Activated CD8-positive, alpha-beta T cell treated with anti-CD3 and anti-CD28 coated beads for 36 hours (primary cell): ENCODE data around the gene CASP2. TPM values are rescaled to one million over a fixed set of nuclear protein-coding genes. Genes with fewer than 3 reads are reported as not detected.

Experiments
- ATAC-seq: fragments of 200-7000 bp; cut with Tn5 transposase; one replicate; pipeline ENCODE4 v1.10.0; 2021; ENCODE audit warnings: mild to moderate bottlenecking, moderate library complexity
- CTCF ChIA-PET: fragments of 350-600 bp; sonication (Branson Sonifier 250); formaldehyde crosslinking; loops from one replicate; lab custom pipeline; 2021; ENCODE audit warnings: antibody characterized with exemption; lab: Charles Lee
- POLR2A ChIA-PET: fragments of 350-600 bp; sonication (Branson Sonifier 250); formaldehyde crosslinking; loops from one replicate; lab custom pipeline; 2021; ENCODE audit warnings: antibody characterized with exemption; lab: Charles Lee
- DNase-seq: peaks from one replicate; pipeline ENCODE4 v3.0.0-alpha.2; 2020
- H3K27ac Mint-ChIP-seq: one replicate; pipeline ENCODE4 v1.8.0; 2021; ENCODE audit warnings: mild to moderate bottlenecking, mixed read lengths
- H3K27me3 Mint-ChIP-seq: one replicate; pipeline ENCODE4 v1.8.0; 2021; ENCODE audit warnings: mixed read lengths
- H3K36me3 Mint-ChIP-seq: one replicate; pipeline ENCODE4 v1.8.0; 2021; ENCODE audit warnings: low read depth, mixed read lengths
- H3K4me1 Mint-ChIP-seq: one replicate; pipeline ENCODE4 v1.8.0; 2021; ENCODE audit warnings: low read depth, mixed read lengths
- H3K4me3 Mint-ChIP-seq: one replicate; pipeline ENCODE4 v1.8.0; 2021; ENCODE audit warnings: mild to moderate bottlenecking, moderate library complexity, mixed read lengths
- H3K9me3 Mint-ChIP-seq: one replicate; pipeline ENCODE4 v1.8.0; 2021; ENCODE audit warnings: mixed read lengths
- intact Hi-C: fragments of 100-400 bp; cut with micrococcal nuclease; formaldehyde crosslinking; loops from one replicate; pipeline ENCODE4 v1.10.0; 2022
- total RNA-seq, 2 experiments: library from RNA; stranded (reverse); gene quantifications; one replicate each; pipeline ENCODE4 v1.2.3, GENCODE V29; 2021
- TF ChIP-seq, protein P1 (sequence below): fragments of 200-600 bp; IDR thresholded peaks from one replicate; pipeline ENCODE4 v1.8.0; 2022; ENCODE audit warnings: antibody characterized with exemption, mild to moderate bottlenecking

CASP2 gene
- total RNA-seq, 2 experiments from 2014 or later = 79.6 to 80.9 TPM

DNA sequence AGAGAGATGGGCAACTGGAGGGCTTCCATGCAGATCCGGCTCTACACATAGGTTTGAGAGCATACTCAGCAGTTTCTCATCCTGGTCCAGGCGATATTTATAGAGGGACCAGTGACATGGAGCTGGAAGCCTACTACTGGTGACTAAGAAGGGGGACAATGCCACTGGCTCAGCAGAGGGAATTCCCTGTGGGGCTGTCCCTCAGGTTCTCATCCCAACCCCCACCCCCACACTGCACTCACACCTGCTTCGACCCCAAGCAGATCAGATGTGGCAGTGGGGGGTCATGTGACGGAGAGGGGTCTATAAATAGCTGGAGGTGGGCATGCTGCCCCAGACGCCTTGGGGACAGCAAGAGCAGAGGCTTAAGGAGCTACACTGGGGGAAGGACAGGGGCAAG, 27.6 kb downstream of the CASP2 start, which contains the start of gene CLCN1:
CLCN1 (plus strand) TSS at position 336 of the 400 bp plus-strand sequence. CDS start 102 bp downstream, outside the sequence.
- ChIA-PET POLR2A (no interaction called here), CTCF (interaction anchor here (0.6 to 1.3 kb wide), 3 partner anchors 11 to 101 kb away, joined by 3 to 5 read pairs (median 4); no protein-coding TSS in a partner anchor)
- Mint-ChIP-seq H3K4me3 (no peak within 1 kb of the TSS), H3K27me3 (no peaks in the 10 kb centered on the region), H3K4me1 (peaks cover 2% of the 10 kb centered on the region), H3K9me3 (no peaks in the 10 kb centered on the region), H3K27ac (no peak within 1 kb of the TSS), H3K36me3 (no peaks in the 10 kb centered on the region)
- intact Hi-C loops = no loop called here
- TF ChIP-seq, protein P1, sequence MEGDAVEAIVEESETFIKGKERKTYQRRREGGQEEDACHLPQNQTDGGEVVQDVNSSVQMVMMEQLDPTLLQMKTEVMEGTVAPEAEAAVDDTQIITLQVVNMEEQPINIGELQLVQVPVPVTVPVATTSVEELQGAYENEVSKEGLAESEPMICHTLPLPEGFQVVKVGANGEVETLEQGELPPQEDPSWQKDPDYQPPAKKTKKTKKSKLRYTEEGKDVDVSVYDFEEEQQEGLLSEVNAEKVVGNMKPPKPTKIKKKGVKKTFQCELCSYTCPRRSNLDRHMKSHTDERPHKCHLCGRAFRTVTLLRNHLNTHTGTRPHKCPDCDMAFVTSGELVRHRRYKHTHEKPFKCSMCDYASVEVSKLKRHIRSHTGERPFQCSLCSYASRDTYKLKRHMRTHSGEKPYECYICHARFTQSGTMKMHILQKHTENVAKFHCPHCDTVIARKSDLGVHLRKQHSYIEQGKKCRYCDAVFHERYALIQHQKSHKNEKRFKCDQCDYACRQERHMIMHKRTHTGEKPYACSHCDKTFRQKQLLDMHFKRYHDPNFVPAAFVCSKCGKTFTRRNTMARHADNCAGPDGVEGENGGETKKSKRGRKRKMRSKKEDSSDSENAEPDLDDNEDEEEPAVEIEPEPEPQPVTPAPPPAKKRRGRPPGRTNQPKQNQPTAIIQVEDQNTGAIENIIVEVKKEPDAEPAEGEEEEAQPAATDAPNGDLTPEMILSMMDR = no peak
- ATAC-seq (no peak), DNase-seq (no peak)

- no peak for ATAC-seq
- POLR2A ChIA-PET = interaction anchor here (1.4 kb wide), 1 partner anchor 10 kb away, joined by 3 read pairs; no protein-coding TSS in a partner anchor
Measured at GRCh38 chr7:143316492-143316891, 28.3 kb downstream of the CASP2 start.

DNA sequence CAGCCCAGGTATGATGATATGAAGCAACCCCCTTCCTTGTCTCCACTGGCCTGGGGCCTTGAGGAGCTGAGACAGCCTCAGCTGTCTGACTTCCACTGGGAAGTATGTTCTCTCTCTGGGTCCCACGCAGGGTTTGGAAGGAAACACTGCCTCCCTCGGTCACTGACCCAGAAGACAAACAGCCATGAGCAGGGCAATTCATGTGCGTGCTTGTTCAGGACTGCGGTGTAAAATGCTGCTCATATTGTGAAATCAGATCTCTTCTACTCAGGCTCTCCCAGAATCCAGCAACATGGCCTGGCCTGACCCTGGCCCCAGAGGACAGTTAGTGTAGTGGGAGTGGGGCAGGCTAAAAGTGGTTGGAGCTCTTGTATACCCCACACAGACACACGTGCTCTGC, 30.5 kb downstream of the CASP2 start:
- H3K9me3 Mint-ChIP-seq = no peaks in the 10 kb centered on the region
- no peak overlapping the region for H3K4me3 Mint-ChIP-seq
- no peaks in the 10 kb centered on the region for H3K27me3 Mint-ChIP-seq
- no peak for ATAC-seq
- no peak for DNase-seq
- ChIA-PET CTCF (interaction anchor here (1.1 to 1.5 kb wide), 2 partner anchors 13 to 78 kb away, joined by 3 read pairs; no protein-coding TSS in a partner anchor), POLR2A (no interaction called here)
- intact Hi-C loops = no loop called here
- H3K36me3 Mint-ChIP-seq = no peaks in the 10 kb centered on the region
- TF ChIP-seq, protein P1 = no peak
- no peaks in the 10 kb centered on the region for H3K4me1 Mint-ChIP-seq
- no peak overlapping the region for H3K27ac Mint-ChIP-seq

More at GRCh38 chr7:143316492-143316891, 28.3 kb downstream of the CASP2 start:
- no peak for DNase-seq
- Mint-ChIP-seq H3K4me1 (no peaks in the 10 kb centered on the region), H3K36me3 (no peaks in the 10 kb centered on the region), H3K4me3 (no peak overlapping the region), H3K27me3 (no peaks in the 10 kb centered on the region), H3K9me3 (no peaks in the 10 kb centered on the region), H3K27ac (no peak overlapping the region)
- intact Hi-C loops = no loop called here
- CTCF ChIA-PET = interaction anchor here (0.6 to 0.9 kb wide), 2 partner anchors 10 to 100 kb away, joined by 3 to 5 read pairs; no protein-coding TSS in a partner anchor
- TF ChIP-seq, protein P1 = no peak

GRCh38 chr7:143320620-143321019, 32.5 kb downstream of the CASP2 start:
- intact Hi-C loops = no loop called here
- Mint-ChIP-seq H3K4me1 (peaks cover 7% of the 10 kb centered on the region), H3K9me3 (no peaks in the 10 kb centered on the region), H3K27ac (no peak overlapping the region), H3K36me3 (no peaks in the 10 kb centered on the region), H3K27me3 (no peaks in the 10 kb centered on the region), H3K4me3 (no peak overlapping the region)
- ATAC-seq = no peak
- ChIA-PET POLR2A (no interaction called here), CTCF (interaction anchor here (1.6 kb wide), 1 partner anchor 25 kb away, joined by 4 read pairs; no protein-coding TSS in a partner anchor)
- DNase-seq = no peak
- TF ChIP-seq, protein P1 = no peak

DNA sequence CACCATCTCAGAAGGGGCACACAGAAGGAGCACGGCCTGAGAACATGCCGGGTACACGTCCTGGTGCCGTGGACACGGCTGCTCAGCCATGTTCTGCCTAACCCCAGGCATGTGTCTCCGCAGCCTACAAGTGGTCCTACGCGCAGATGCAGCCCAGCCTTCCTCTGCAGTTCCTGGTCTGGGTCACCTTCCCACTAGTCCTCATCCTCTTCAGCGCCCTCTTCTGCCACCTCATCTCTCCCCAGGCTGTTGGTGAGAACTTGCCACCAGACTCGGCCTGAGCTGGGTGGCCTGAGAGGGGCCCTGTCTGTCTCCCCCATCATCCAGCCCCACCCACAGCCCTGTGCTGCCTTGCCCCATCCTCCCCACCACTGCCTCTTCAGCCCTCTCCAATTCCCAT, 33.1 kb downstream of the CASP2 start:
- Mint-ChIP-seq H3K4me1 (peaks cover 8% of the 10 kb centered on the region), H3K4me3 (no peak overlapping the region), H3K27ac (no peak overlapping the region), H3K9me3 (no peaks in the 10 kb centered on the region), H3K27me3 (no peaks in the 10 kb centered on the region), H3K36me3 (no peaks in the 10 kb centered on the region)
- ChIA-PET POLR2A (no interaction called here), CTCF (interaction anchor here (1.0 to 1.6 kb wide), 2 partner anchors 24 kb away, joined by 3 to 4 read pairs; no protein-coding TSS in a partner anchor)
- TF ChIP-seq, protein P1 = no peak
- ATAC-seq = no peak
- DNase-seq = no peak
- intact Hi-C loops = no loop called here
